Activated T-helper 1 cell treated with anti-CD3 and anti-CD28 coated beads, Interleukin-2, amount 50 U/mL, for 16 hours (primary cell): ENCODE data around the gene B3GNT8.
A peak's percentile ranks its signal among the peaks of the same experiment; 100 is the strongest.
"Not testable (repeated sequence)": the region's sequence is repeated elsewhere in the genome, so short reads cannot be mapped to it uniquely, and the experiment has no call there.

Experiments used
- DNase-seq, 2 donors: peaks; one replicate each; pipeline ENCODE4 v3.0.0-alpha.2; 2020; ENCODE audit warnings: low read depth in 1 of 2, low spot score in 1 of 2

B3GNT8 gene

GRCh38 chr19:41415154-41415571 lies 12.0 kb downstream of the B3GNT8 start:
- DNase-seq, result no peak

GRCh38 chr19:41414461-41414860 lies 12.7 kb downstream of the B3GNT8 start:
- no peak for DNase-seq

- no peak for DNase-seq
Observed at GRCh38 chr19:41413947-41414346, 13.2 kb downstream of the B3GNT8 start.

DNA sequence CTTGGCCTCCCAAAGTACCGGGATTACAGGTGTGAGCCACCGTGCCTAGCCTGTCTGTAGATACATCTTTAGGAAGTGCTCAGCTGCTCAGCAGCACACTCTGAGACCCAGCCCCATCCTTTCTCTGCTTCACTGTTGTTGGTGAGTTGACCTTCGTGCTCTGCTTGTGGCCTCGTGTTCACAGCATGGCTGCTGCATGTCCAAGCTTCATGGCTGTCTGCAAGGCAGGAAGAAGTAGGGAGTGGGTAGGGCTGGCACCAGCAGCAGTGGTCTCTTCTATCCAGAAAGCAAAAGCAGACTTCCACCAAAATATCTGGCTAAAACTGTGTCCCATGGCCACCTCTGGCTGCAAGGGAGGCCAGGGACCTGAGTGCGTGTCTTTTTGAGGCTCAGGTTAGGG lies 14.2 kb downstream of the B3GNT8 start:
- no peak for DNase-seq

GRCh38 chr19:41411968-41412265 lies 15.3 kb downstream of the B3GNT8 start:
- no peak for DNase-seq

- no peak for DNase-seq
Observed at GRCh38 chr19:41411100-41411967, 15.8 kb downstream of the B3GNT8 start.

DNA sequence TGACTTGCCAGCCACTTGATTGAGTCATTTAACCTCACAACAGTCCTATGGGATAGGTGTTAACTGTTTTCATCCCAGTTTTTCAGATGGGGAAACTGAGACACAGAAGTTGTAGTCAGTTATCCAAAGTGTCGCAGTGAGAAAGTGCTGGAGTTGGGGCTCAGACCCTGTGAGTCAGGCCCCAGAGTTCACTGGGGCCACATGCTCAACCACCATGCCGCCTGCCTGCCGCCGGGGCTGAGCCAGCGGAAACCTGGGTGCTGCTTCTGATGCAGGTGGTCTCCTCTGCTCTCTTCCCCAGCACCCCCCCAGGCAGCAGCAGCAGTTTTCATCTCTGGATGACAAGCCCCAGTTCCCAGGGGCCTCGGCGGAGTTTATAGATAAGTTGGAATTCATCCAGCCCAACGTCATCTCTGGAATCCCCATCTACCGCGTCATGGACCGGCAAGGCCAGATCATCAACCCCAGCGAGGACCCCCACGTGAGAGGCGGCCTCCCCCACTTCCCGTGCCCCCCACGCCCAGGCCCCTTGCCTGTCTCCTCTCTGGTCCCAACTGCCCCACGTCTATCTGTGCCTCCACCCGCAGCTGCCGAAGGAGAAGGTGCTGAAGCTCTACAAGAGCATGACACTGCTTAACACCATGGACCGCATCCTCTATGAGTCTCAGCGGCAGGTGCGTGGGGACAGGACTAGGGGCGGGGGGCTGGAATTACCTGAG lies 16.7 kb downstream of the B3GNT8 start:
- no peak for DNase-seq

DNA sequence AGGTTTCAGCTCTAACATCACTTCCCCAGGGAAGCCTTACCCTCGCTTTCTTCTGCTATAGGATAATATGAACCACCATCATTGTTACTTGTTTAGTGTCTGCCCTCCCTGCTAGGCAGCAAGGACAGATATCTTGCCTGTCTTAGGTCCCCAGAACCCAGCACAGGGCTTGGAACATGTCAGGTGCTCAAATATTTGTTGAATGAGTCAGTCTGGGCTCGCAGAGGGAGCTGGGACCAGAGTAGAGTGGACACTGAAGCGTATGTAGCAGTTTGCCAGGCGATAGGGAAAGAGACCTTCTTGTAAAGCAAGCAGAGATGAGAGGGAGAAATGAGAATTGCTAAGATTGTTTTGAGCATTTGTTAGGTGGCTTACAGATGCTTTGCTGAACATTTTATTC lies 17.9 kb downstream of the B3GNT8 start:
- DNase-seq, result no peak

- not testable (repeated sequence) for DNase-seq
Observed at GRCh38 chr19:41408846-41409245, 18.3 kb downstream of the B3GNT8 start.

GRCh38 chr19:41408256-41408655 lies 18.9 kb downstream of the B3GNT8 start:
- no peak for DNase-seq

DNA sequence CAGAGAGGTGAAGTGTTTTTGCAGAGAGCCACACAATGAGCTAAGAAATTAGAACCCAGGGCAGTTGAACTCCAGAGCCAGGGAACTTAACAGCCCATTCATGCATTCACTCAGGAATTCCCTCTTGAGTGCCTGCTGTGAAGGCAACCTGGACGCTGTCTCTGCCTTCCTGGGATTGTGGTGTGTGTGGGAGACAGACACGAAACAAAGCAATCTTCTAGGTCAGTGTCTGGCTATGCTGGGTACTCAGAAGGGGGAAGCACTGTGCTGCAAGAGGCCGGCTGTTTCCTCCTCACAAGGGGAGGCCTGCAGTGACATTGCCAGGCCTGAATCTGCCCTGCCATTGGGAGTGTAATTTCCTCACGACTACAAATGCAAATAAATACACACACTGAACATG lies 19.9 kb downstream of the B3GNT8 start:
- no peak for DNase-seq

GRCh38 chr19:41405776-41406175 lies 21.4 kb downstream of the B3GNT8 start:
- DNase-seq, result no peak

- no peak for DNase-seq
Observed at GRCh38 chr19:41403181-41403970, 23.8 kb downstream of the B3GNT8 start.

GRCh38 chr19:41402010-41402409 lies 25.2 kb downstream of the B3GNT8 start:
- no peak for DNase-seq

DNA sequence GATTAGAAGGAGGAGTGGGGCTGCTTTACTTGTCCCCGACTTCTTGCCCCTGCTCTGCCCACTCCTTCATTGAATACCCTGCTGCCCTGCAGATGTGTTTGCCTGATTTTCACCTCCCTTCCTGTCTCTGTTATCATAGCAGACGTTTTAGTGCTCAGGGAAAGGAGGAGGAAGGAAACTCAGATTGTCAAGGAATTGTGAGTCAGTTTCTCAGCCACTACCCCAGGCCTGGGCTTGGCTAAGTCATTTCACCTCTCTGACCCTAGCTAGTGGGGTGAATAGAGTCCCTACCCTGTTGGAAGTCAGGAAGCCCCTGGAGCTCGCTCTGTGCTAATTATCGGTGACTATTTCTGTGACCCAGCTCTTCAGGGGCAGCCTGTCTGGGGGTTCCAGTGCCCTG lies 25.7 kb downstream of the B3GNT8 start:
- no peak for DNase-seq

- no peak for DNase-seq
Observed at GRCh38 chr19:41399525-41399924, 27.6 kb downstream of the B3GNT8 start.

GRCh38 chr19:41399091-41399490 lies 28.1 kb downstream of the B3GNT8 start:
- DNase-seq, result no peak

GRCh38 chr19:41398598-41398997 lies 28.6 kb downstream of the B3GNT8 start:
- no peak for DNase-seq

DNA sequence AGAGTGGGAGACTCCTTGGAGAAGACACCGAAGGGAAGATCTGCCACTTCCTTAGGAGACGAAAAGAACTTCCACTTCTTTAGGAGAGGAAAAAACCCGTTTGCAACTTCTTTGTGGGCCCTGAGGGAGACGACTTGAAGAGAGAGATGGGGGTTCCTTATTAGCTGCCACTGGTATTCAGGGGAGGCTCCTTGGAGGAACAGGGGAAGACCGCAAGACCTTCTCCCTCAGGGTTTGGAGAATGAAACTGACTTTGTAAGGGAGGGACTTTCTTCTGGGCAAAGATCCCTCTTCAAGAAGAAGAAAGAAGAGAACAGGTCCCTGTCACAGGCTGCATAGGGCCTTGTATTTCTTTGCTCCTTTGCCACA lies 29.1 kb downstream of the B3GNT8 start:
- no peak for DNase-seq

- DNase-seq, result peak; percentile 98 to 99
Observed at GRCh38 chr19:41397086-41398049, 29.8 kb downstream of the B3GNT8 start, which contains the start of the genes BCKDHA and EXOSC5. Gene BCKDHA, plus strand, starts transcription at chr19:41397818. Its CDS starts 10 bp downstream, at chr19:41397828. Gene EXOSC5, minus strand, starts transcription at chr19:41397359. Its CDS starts 31 bp downstream, at chr19:41397328.

DNA sequence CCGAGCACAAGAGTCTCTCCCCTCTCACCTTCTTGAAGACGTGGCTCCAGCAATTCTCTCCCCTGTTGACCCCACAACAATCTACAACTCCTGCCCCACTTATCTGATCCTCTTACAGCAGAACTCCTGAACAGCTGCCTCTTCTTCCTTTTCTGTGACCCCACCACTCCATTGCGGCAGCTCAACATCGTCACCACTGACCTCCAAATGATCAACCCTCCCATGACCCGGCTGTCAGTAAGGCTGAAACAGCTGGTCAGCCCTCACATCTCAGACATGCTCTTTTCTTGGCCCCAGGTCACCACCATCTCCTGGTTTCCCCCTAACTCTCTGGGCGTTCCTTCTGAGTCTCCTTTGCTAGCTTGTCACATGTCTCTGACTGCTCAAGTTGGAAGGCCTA lies 31.8 kb downstream of the B3GNT8 start:
- no peak for DNase-seq
